H1 (cell line): ENCODE data around the gene MAGI2. TPM values are rescaled to one million over a fixed set of nuclear protein-coding genes. Genes with fewer than 3 reads are reported as not detected.

Source experiments
- BCL11A ChIP-seq, 2 experiments: IDR thresholded peaks; one replicate each; pipeline ENCODE4 v1.6.1; 2011; ENCODE audit warnings: low read depth in 2 of 2, low read length in 2 of 2, mild to moderate bottlenecking in 2 of 2
- RAD21 ChIP-seq, 2 experiments: IDR thresholded peaks in 1 of 2; conservative IDR thresholded peaks in 1 of 2; 2 replicates each; pipeline ENCODE4 v1.6.1; 2011; ENCODE audit warnings: low read depth in 2 of 2, low read length in 2 of 2, improper control_type of control experiment in 1 of 2, inconsistent platforms in 1 of 2, mild to moderate bottlenecking in 1 of 2, moderate library complexity in 1 of 2
- SP2 ChIP-seq: IDR thresholded peaks from 2 replicates; pipeline ENCODE4 v1.6.1; 2012; ENCODE audit warnings: mild to moderate bottlenecking, low read length, inconsistent platforms
- polyA plus RNA-seq, 7 experiments: library from polyadenylated mRNA; depleted of rRNA in 3 of 7; stranded (reverse) in 5 of 7; unstranded in 2 of 7; fragments of >200 nt in 5 of 7; fragments of 200-250 nt in 2 of 7; gene quantifications; 1 replicate in 5 of 7; 2 replicates in 1 of 7; 4 replicates in 1 of 7; pipeline versions ENCODE4 v1.2.1 to v1.2.3, GENCODE V29; 2011 to 2013; ENCODE audit warnings: missing spikeins in 2 of 7, mixed read lengths in 2 of 7
- total RNA-seq: library from RNA; stranded (reverse); fragmentation: NEBNext Ultra II Directional; extraction: Animal tissue kit (Norgen Biotek cat#: 25700); gene quantifications from 2 replicates; pipeline ENCODE4 v1.2.1, GENCODE V29; 2021

Gene MAGI2
- total and polyA plus RNA-seq, 2 of the 8 experiments (the other 6 are each of a cell fraction or from before 2014, with no cell fraction given), result 6.0 to 27.3 TPM

GRCh38 chr7:79284211-79284610 lies 169.3 kb downstream of the MAGI2 start (continued):
- TF ChIP-seq SP2 (no peak), RAD21 (IDR thresholded peaks at IDR 0.05 in 1 of 2, conservative IDR thresholded peaks at IDR 0.05 in 1 of 2; ENCODE audit: low read depth in 2 of 2, low read length in 2 of 2) (no peak), BCL11A (IDR thresholded peaks at IDR 0.05; ENCODE audit: low read depth in 2 of 2, low read length in 2 of 2) (no peak)
